GM23338 (cell line): ENCODE data around the gene SOX10. TPM values are rescaled to one million over a fixed set of nuclear protein-coding genes. Genes with fewer than 3 reads are reported as not detected.
A peak's percentile ranks its signal among the peaks of the same experiment; 100 is the strongest.
"Not testable (repeated sequence)": the region's sequence is repeated elsewhere in the genome, so short reads cannot be mapped to it uniquely, and the experiment has no call there.

Experiments used
- ATAC-seq: fragments of 200-7000 bp; cut with Tn5 transposase; 3 replicates; pipeline ENCODE4 v1.9.1; 2020
- DNase-seq: peaks from one replicate; pipeline ENCODE4 v3.0.0-alpha.2; 2015; ENCODE audit warnings: low spot score
- H2AFZ ChIP-seq: fragments of 200-600 bp; sonication (generic); 2 replicates; pipeline ENCODE4 v1.8.0; 2016; ENCODE audit warnings: antibody characterized with exemption, mild to moderate bottlenecking, moderate library complexity
- H3F3A ChIP-seq: fragments of 200-600 bp; sonication (generic); replicated peaks from 2 replicates; pipeline ENCODE4 v1.8.0; 2017; ENCODE audit warnings: antibody characterized with exemption, mixed run types, low read depth
- H3K27ac ChIP-seq: fragments of 200-600 bp; sonication (generic); 2 replicates; pipeline ENCODE4 v1.6.1; 2016; ENCODE audit warnings: low read depth
- H3K27me3 ChIP-seq: fragments of 200-600 bp; sonication (generic); 2 replicates; pipeline ENCODE4 v1.8.0; 2016; ENCODE audit warnings: mild to moderate bottlenecking, mixed run types, moderate library complexity; ENCODE audit not compliant: insufficient read depth
- H3K36me3 ChIP-seq: fragments of 200-600 bp; sonication (generic); 2 replicates; pipeline ENCODE4 v1.8.0; 2016; ENCODE audit warnings: mild to moderate bottlenecking; ENCODE audit not compliant: insufficient read depth
- H3K4me1 ChIP-seq: fragments of 200-600 bp; sonication (generic); 2 replicates; pipeline ENCODE4 v1.8.0; 2016; ENCODE audit warnings: mild to moderate bottlenecking, moderate library complexity; ENCODE audit not compliant: insufficient read depth
- H3K4me2 ChIP-seq: fragments of 200-600 bp; sonication (generic); 2 replicates; pipeline ENCODE4 v1.7.1; 2017; ENCODE audit warnings: mixed run types
- H3K4me3 ChIP-seq: fragments of 200-600 bp; sonication (generic); 2 replicates; pipeline ENCODE4 v1.6.1; 2016; ENCODE audit warnings: mixed run types
- H3K79me2 ChIP-seq: fragments of 200-600 bp; sonication (generic); replicated peaks from 2 replicates; pipeline ENCODE4 v1.8.0; 2017; ENCODE audit warnings: mild to moderate bottlenecking; ENCODE audit not compliant: insufficient read depth
- H3K9me2 ChIP-seq: fragments of 200-600 bp; sonication (generic); 2 replicates; pipeline ENCODE4 v1.8.0; 2017; ENCODE audit not compliant: insufficient read depth
- H4K20me1 ChIP-seq: fragments of 200-600 bp; sonication (generic); replicated peaks from 2 replicates; pipeline ENCODE4 v1.8.0; 2017; ENCODE audit warnings: mild to moderate bottlenecking; ENCODE audit not compliant: insufficient read depth
- H3K27ac Mint-ChIP-seq: 2 replicates; pipeline ENCODE4 v1.8.0; 2020; ENCODE audit warnings: inconsistent platforms, mild to moderate bottlenecking, moderate library complexity, mixed read lengths
- H3K27me3 Mint-ChIP-seq: 3 replicates; pipeline ENCODE4 v1.8.0; 2022; ENCODE audit warnings: low read depth, mild to moderate bottlenecking, moderate library complexity, mixed read lengths, inconsistent platforms; ENCODE audit not compliant: insufficient read depth, poor library complexity
- H3K36me3 Mint-ChIP-seq: 3 replicates; pipeline ENCODE4 v1.8.0; 2021; ENCODE audit warnings: low read depth, mild to moderate bottlenecking, inconsistent platforms, moderate library complexity, mixed read lengths
- H3K4me1 Mint-ChIP-seq: 3 replicates; pipeline ENCODE4 v1.8.0; 2020; ENCODE audit warnings: mild to moderate bottlenecking, inconsistent platforms, mixed read lengths
- H3K4me3 Mint-ChIP-seq: 3 replicates; pipeline ENCODE4 v1.8.0; 2021; ENCODE audit warnings: moderate library complexity, mild to moderate bottlenecking, inconsistent platforms, mixed read lengths
- H3K9me3 Mint-ChIP-seq: 3 replicates; pipeline ENCODE4 v1.8.0; 2020; ENCODE audit warnings: moderate library complexity, mild to moderate bottlenecking, inconsistent platforms, mixed read lengths
- CTCF ChIP-seq, 2 experiments: fragments of 200-600 bp in 1 of 2; sonication (generic) in 1 of 2; conservative IDR thresholded peaks; 2 replicates each; pipeline versions ENCODE4 v1.5.1 to v1.6.1; 2016 to 2017; ENCODE audit warnings: antibody characterized with exemption in 2 of 2, low read depth in 2 of 2, mild to moderate bottlenecking in 2 of 2, moderate library complexity in 1 of 2
- ETS1 ChIP-seq: IDR thresholded peaks from 2 replicates; pipeline ENCODE4 v1.6.1; 2016; ENCODE audit warnings: antibody characterized with exemption
- JUNB ChIP-seq: IDR thresholded peaks from one replicate; pipeline ENCODE4 v1.6.1; 2016; ENCODE audit warnings: antibody characterized with exemption; ENCODE audit not compliant: unreplicated experiment
- REST ChIP-seq: IDR thresholded peaks from one replicate; pipeline ENCODE4 v1.6.1; 2018; ENCODE audit warnings: antibody characterized with exemption; ENCODE audit not compliant: unreplicated experiment
- STAT1 ChIP-seq: IDR thresholded peaks from one replicate; pipeline ENCODE4 v1.6.1; 2016; ENCODE audit warnings: antibody characterized with exemption; ENCODE audit not compliant: unreplicated experiment
- ZNF114 ChIP-seq: fragments of 250-450 bp; sonication (Bioruptor Pico); IDR thresholded peaks from 2 replicates; pipeline ENCODE4 v1.5.0; 2020; ENCODE audit warnings: mild to moderate bottlenecking, moderate library complexity
- ZNF331 ChIP-seq: fragments of 250-450 bp; sonication (Bioruptor Pico); IDR thresholded peaks from 2 replicates; pipeline ENCODE4 v1.5.0; 2020; ENCODE audit warnings: low read depth, mild to moderate bottlenecking, moderate library complexity
- polyA plus RNA-seq: library from polyadenylated mRNA; unstranded; fragments of >200 nt; fragmentation: Nextera tagmentation; extraction: Ambion mirVana; gene quantifications from 2 replicates; pipeline ENCODE4 v1.2.1, GENCODE V29; 2016
- total RNA-seq: library from RNA; depleted of rRNA; stranded (reverse); fragments of >200 nt; shearing (Covaris generic); gene quantifications from 2 replicates; pipeline ENCODE4 v1.2.3, GENCODE V29; 2014

The SOX10 gene
- total and polyA plus RNA-seq, 2 experiments from 2014 or later: 1.1 to 2.1 TPM

DNA sequence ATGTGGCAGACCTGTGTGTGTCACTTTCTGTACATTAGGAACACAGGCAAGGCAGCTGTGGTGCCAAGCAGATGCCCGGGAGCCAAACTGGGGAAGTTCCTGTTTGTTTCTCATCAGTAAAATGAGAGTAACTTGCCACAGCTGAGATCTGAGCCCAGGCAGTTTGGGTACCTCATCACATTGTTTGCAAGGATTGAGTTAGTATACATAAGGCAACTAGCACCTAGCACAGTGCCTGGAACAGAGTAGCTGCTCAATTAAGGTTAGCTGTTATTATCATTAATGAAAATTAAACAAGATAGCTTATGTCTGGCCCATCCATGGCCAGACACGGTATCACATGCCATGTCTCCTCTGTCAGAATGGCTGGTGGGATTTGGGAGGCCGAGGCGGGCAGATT, 7.8 kb downstream of the SOX10 start:
- no peak overlapping the region for H3K4me3 ChIP-seq
- TF ChIP-seq JUNB (no peak), STAT1 (no peak), CTCF (conservative IDR thresholded peaks at IDR 0.05; ENCODE audit: low read depth in 2 of 2) (no peak)
- H3K9me3 Mint-ChIP-seq: no peaks in the 10 kb centered on the region; the same call in 2 of the 3 replicates
- H4K20me1 ChIP-seq: no peaks in the 10 kb centered on the region; the same call in 1 of the 2 replicates
- peaks cover 2% of the 10 kb centered on the region; the same call in 1 of the 2 replicates for H3F3A ChIP-seq
- DNase-seq (no peak), ATAC-seq (no peak)
- no peak overlapping the region for H3K4me2 ChIP-seq
- H3K27ac ChIP-seq: no peak overlapping the region
- no peak overlapping the region for H2AFZ ChIP-seq
- H3K79me2 ChIP-seq: no peaks in the 10 kb centered on the region
- H3K36me3 Mint-ChIP-seq: no peaks in the 10 kb centered on the region
- no peak overlapping the region for H3K27ac Mint-ChIP-seq
- peaks cover 7% of the 10 kb centered on the region for H3K4me1 ChIP-seq
- H3K27me3 Mint-ChIP-seq: peaks cover 10% of the 10 kb centered on the region
- peaks cover 14% of the 10 kb centered on the region for H3K4me1 Mint-ChIP-seq
- no peaks in the 10 kb centered on the region for H3K36me3 ChIP-seq
- H3K4me3 Mint-ChIP-seq: no peak overlapping the region
- H3K9me2 ChIP-seq: no peaks in the 10 kb centered on the region
- H3K27me3 ChIP-seq: no peaks in the 10 kb centered on the region

DNA sequence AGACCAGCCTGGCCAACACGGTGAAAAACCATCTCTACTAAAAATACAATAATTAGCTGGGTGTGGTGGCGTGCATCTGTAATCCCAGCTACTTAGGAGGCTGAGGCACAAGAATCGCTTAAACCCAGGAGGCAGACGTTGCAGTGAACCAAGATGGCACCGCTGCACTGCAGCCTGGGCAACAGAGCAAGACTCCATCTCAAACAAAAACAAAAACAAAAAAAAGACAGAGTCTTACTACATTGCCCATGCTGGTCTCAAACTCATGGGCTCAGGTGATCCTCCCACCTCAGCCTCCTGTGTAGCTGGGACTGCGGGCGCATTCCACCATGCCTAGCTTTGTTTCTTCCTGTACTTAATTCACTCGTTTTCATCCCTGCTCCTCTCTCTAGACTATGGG, 8.3 kb downstream of the SOX10 start:
- H3K4me1 Mint-ChIP-seq: peaks cover 19% of the 10 kb centered on the region
- not testable (repeated sequence) for H3F3A ChIP-seq, H2AFZ ChIP-seq, DNase-seq, H3K4me2 ChIP-seq, H3K4me3 Mint-ChIP-seq, H3K27me3 Mint-ChIP-seq, H3K27ac ChIP-seq, H3K27me3 ChIP-seq, ATAC-seq, H3K9me3 Mint-ChIP-seq, H3K36me3 ChIP-seq, H3K4me3 ChIP-seq, H4K20me1 ChIP-seq, H3K9me2 ChIP-seq, H3K79me2 ChIP-seq, H3K27ac Mint-ChIP-seq, H3K36me3 Mint-ChIP-seq
- peaks cover 13% of the 10 kb centered on the region for H3K4me1 ChIP-seq

DNA sequence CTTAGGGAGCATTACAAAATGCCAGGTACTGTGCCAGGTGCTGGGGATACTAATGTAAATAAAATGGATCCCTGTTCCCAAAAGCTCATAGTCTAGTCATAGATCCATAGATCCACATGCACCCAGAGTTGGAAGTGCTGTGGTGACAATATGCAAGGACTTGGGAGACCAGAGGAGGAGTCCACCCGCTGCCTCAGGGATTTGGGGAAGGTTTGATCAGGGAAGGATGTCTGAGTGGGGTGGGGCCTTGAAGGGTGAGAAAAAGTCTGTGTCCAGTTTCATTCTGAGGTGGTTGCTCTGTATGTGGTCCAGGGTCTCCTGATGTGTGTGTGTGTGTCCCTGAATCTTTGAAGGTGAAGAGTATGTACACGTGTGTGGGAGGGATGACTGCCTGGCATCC, 9.2 kb downstream of the SOX10 start:
- Histone ChIP-seq H3K4me3 (no peak overlapping the region), H4K20me1 (peaks cover 8% of the 10 kb centered on the region; the same call in 1 of the 2 replicates), H3K9me2 (no peaks in the 10 kb centered on the region), H3F3A (peaks cover 4% of the 10 kb centered on the region; the same call in 1 of the 2 replicates), H3K4me2 (no peak overlapping the region), H2AFZ (no peak overlapping the region), H3K27ac (no peak overlapping the region), H3K27me3 (no peaks in the 10 kb centered on the region), H3K79me2 (no peaks in the 10 kb centered on the region), H3K36me3 (no peaks in the 10 kb centered on the region), H3K4me1 (peaks cover 17% of the 10 kb centered on the region)
- ATAC-seq (no peak), DNase-seq (no peak)
- H3K9me3 Mint-ChIP-seq: no peaks in the 10 kb centered on the region; the same call in 2 of the 3 replicates
- peak overlapping the region; percentile 28; the same call in 1 of the 2 replicates for H3K27ac Mint-ChIP-seq
- no peaks in the 10 kb centered on the region for H3K36me3 Mint-ChIP-seq
- H3K4me1 Mint-ChIP-seq: peaks cover 22% of the 10 kb centered on the region
- no peak overlapping the region for H3K4me3 Mint-ChIP-seq
- peaks cover 14% of the 10 kb centered on the region for H3K27me3 Mint-ChIP-seq
- TF ChIP-seq ZNF114 (CRISPR knock-in tag) (no peak), REST (no peak), ETS1 (no peak), ZNF331 (CRISPR knock-in tag) (no peak)
